Measurements from ENCODE around the gene PYGB.
A peak's percentile ranks its signal among the peaks of the same experiment; 100 is the strongest.

PYGB gene

DNA sequence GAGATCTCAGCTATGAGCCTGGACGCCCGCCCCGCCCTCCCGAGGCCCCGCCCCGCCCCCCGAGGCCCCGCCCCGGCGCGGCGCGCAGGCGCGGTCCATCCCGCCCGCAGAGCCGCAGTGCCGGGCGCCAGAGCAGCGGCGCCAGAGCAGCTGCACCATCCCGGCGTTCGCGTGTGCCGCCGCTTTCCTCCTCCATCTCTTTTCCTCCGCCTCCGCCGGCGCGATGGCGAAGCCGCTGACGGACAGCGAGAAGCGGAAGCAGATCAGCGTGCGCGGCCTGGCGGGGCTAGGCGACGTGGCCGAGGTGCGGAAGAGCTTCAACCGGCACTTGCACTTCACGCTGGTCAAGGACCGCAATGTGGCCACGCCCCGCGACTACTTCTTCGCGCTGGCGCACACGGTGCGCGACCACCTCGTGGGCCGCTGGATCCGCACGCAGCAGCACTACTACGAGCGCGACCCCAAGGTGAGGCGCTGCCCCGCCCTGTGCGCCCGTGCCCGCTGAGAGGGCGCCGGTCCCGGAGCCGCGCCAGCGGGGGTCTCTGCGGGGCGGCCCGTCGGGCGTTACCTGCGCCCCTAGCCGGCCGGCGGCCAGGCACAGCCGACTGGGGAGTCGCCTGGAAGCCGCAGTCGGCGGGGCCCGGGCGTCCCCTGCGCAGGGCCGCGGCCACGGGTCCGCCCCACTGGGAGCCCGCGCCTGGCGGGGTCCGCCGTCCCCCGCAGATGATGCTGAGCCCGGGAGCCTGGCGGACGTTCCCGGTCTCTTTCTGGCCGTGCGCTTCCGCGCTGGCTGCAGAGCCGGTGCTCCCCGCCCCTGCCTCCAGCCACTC is at the start of gene PYGB:
Gene PYGB, plus strand, starts transcription at position 130 of the 830 bp plus-strand sequence. Its CDS starts 94 bp downstream, at position 224.
- peak within 1 kb of the TSS; percentile 91 for H3K4me3 ChIP-seq (ENCODE audit: low read depth, low read length)
- peak; percentile 87 for DNase-seq (ENCODE audit: low read depth)
- TF ChIP-seq, protein P1, sequence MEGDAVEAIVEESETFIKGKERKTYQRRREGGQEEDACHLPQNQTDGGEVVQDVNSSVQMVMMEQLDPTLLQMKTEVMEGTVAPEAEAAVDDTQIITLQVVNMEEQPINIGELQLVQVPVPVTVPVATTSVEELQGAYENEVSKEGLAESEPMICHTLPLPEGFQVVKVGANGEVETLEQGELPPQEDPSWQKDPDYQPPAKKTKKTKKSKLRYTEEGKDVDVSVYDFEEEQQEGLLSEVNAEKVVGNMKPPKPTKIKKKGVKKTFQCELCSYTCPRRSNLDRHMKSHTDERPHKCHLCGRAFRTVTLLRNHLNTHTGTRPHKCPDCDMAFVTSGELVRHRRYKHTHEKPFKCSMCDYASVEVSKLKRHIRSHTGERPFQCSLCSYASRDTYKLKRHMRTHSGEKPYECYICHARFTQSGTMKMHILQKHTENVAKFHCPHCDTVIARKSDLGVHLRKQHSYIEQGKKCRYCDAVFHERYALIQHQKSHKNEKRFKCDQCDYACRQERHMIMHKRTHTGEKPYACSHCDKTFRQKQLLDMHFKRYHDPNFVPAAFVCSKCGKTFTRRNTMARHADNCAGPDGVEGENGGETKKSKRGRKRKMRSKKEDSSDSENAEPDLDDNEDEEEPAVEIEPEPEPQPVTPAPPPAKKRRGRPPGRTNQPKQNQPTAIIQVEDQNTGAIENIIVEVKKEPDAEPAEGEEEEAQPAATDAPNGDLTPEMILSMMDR (conservative IDR thresholded peaks at IDR 0.05; ENCODE audit: low read depth, low read length) = no peak

DNA sequence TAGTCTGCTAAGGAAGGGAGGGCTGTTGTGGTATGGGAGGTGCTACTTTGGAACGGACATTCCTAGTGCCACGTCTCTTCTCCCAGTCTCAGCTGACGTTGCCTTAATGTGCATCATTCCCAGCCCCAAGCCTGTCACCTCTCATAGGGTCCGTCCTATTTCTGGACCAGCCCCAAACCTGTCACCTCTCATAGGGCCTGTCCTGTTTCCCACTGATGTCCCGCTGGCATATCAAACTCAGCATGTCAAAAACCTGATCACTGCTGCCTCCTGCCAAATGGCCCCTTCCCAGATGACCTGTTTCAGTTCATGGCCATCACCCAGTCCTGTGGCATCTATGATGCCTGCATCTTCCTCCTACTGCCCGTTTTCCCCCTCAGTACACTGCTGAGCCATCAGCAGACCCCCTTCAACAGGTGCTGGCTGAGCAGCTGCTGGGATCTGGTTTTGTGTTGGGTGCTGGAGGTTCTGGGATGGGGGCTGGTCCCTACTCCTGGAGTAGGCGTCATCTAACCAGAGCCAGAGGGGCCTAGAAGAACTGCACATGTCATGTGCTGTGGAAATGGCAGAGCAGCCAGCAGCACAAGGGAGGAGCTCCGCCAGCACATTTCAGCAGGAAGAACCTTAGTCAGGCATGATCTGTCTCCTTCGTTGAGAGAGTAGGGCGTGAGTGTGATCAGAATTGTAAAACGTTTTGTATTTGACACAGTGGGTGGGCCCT is 49.1 kb upstream of the PYGB start:
- no peak for DNase-seq (ENCODE audit: low read depth)
- TF ChIP-seq, protein P1 (conservative IDR thresholded peaks at IDR 0.05; ENCODE audit: low read depth, low read length) = no peak

DNA sequence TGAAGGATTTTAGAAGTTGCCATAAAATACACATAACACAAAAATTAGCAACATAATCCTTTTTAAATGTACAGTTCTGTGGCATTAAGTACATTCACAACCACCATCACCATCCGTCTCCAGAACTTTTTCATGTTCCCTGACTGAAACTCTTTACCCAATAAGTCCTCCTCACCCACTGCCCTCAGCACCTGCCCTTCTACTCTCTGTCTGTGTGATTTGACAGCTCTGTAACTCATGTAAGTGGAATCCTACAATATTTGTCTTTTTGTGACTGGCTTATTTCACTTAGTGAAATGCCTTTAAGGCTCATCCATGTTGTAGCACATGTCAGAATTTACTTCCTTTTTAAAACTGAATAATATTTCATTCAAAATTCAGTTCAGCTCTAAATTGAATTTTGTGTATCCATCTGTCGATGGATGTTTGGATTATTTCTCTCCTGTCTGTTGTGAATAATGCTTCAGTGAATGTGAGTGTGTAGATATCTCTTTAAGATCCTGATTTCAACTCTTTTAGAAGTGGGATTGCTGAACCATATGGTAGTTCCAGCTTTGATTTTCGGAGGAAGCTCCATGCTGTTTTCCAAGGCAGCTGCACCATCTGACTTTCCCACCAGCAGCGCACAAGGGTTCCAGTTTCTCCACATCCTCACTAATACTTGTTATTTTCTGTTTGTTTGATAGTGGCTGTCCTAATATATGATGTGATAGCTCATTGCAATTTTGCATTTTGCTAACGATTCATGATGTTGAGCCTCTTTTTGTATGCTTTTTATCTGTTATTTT is 48.2 kb upstream of the PYGB start:
- TF ChIP-seq, protein P1 (conservative IDR thresholded peaks at IDR 0.05; ENCODE audit: low read depth, low read length) = no peak
- DNase-seq (ENCODE audit: low read depth) = no peak
- H3K4me3 ChIP-seq (ENCODE audit: low read depth, low read length) = no peak overlapping the region

More for the DNA sequence above, 49.1 kb upstream of the PYGB start:
- no peak overlapping the region for H3K4me3 ChIP-seq (ENCODE audit: low read depth, low read length)

DNA sequence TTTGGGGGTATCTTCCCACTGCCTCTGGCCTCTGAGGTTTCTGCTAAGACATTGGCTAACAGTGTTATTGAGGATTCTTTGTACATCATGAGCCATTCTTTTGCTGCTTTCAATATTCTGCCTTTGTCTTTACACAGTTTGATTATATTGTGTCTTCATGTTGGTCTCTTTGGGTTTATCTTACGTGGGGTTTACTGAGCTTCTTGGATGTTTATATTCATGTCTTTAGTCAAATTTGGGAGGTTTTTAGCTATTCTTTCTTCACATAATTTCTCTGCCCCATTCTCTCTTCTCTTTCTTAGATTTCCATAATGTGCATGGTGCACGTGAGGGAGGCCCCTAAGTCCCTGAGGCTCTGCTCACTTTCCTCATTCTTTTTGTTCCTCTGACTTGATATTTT is 44.8 kb upstream of the PYGB start:
- no peak overlapping the region for H3K4me3 ChIP-seq (ENCODE audit: low read depth, low read length)
- TF ChIP-seq, protein P1 (conservative IDR thresholded peaks at IDR 0.05; ENCODE audit: low read depth, low read length) = no peak
- DNase-seq (ENCODE audit: low read depth) = no peak

DNA sequence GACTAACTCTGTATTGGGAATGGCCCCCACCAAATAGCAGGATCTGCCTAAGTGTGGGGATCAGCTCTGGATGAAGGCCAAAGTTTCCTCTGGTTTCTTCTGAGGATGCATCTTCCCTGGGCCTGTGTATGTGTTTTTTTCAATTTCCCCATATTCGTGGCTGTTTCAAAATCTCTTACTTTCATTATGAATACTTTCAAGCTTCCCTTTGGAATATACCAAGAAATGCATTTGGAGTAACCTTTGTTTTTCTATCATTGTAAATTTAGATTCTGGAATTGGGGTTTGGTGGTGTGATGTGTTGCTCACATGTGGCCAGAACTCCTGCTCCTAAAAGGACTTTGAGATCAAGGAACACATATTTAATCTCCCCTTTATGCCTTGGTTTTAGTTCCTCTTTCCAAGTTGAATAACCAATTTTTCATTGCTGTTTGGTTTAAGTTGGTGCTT is 44.0 kb upstream of the PYGB start:
- H3K4me3 ChIP-seq (ENCODE audit: low read depth, low read length) = no peak overlapping the region
- TF ChIP-seq, protein P1 (conservative IDR thresholded peaks at IDR 0.05; ENCODE audit: low read depth, low read length) = no peak
- DNase-seq (ENCODE audit: low read depth) = no peak

DNA sequence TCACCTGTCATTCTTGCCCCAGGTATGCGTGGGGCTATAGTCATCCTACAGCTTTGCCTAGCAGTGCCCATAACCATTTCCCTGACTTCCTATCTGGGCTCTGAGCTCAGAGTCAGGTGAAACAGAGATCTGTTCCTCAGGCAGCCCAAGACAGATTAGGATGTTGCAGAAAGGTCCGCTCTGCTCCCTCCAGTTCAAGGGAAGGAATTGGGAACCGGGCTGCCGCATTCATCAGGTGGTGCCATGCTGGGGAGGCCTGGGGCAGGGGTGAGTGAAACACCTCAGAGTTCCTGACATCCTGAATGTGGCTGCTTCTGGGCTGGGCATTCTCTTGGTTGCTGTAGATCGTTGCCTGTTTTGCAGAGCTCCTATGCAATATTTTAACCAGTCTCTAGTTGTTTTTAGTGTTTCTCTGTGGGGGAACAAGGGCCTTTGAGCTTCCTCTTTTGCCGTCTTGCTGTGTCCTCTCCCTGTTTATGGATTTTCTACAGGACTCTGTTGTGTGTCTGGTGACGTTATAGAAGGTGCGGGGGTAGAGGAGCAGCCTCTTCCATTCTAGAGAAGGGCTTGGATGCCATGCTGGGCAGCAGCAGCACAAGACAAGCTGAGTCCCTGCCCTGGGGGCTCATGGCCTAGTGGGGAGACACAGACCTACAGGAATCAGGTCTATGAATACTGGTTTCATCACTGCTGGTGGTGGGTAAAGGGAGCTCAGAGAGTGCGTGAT is 43.2 kb upstream of the PYGB start:
- TF ChIP-seq, protein P1 (conservative IDR thresholded peaks at IDR 0.05; ENCODE audit: low read depth, low read length) = no peak
- no peak overlapping the region for H3K4me3 ChIP-seq (ENCODE audit: low read depth, low read length)
- DNase-seq (ENCODE audit: low read depth) = no peak
